GM15510 (cell line): Measurements from ENCODE around the gene ECSCR.

Experiments
- POLR2A ChIP-seq: IDR thresholded peaks from 3 replicates; pipeline ENCODE4 v1.6.1; 2011; ENCODE audit warnings: borderline replicate concordance; ENCODE audit not compliant: insufficient read length; ENCODE audit errors: extremely low read depth

ECSCR gene

DNA sequence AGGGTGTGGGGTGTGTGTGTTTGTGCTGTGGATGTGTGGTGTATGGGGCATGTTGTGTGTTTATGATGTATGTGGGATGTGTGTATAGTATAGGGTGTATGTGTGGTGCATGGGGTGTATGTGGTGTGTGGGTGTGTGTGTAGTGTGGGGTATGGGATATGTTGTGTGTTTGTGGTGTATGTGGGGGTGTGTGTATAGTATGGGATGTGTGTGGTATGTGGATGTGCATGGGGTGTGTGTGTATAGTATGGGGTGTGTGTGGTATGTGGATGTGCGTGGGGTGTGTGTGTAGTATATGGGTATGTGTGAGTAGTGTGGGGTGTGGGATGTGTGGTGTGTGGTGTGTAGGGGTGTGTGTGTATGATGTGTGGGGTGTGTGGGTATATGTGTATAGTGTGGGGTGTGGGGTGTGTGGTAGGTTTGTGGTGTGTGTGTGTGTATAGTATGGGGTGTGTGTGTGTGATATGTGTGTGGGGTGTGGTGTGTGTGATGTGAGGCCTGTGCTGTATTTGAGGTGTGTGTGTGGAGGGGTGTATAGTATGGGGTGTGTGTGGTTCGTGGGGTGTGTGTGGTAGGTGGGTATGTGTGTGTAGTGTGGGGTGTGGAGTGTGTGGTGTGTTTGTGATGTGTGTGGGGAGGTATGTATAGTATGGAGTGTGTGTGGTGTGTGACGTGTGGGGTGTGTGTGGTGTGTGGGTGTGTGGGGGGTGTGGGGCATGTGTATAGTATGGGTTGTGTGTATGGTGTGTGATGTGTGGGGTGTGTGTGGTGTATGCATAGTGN, 10.5 kb downstream of the ECSCR start:
- no peak for TF ChIP-seq POLR2A

- TF ChIP-seq POLR2A, result no peak
Observed at GRCh38 chr5:139451176-139451575, 11.4 kb downstream of the ECSCR start.

DNA sequence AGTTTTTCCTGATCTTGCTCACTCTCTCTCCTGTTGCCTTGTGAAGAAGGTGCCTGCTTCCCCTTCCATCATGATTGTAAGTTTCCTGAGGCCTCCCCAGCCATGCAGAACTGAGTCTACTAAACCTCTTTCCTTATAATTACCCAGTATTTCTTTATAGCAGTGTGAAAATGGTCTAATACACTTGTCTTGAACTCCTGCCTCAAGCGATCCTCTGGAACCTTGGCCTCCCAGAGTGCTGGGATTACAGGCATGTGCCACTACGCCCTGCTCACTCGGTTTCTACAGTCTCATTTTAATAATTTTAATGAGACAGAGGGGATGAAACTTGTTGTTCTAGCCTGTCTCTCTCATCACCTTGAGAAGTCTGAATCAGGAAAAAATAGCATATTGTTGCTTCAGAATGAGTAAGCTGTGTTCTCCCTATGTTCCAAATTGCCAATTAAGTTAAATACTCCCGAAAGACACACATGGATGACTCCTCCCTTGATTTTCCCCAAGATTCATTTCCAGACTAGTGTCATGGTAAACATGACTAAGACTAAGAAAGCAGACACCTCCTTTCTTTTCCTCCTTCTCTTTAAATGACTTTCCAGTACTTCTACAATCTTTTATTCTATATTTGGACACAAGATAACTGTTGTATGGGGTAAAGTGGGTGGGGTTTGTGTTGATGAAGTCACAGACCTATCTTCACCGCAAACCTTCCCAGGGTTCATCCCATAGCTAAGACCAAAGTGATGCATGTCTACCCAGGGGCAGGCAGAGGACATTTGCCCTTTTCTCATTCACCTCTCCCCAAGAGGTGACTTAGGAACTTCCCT, 15.4 kb downstream of the ECSCR start:
- no peak for TF ChIP-seq POLR2A

GRCh38 chr5:139445325-139446170, 17.0 kb downstream of the ECSCR start:
- no peak for TF ChIP-seq POLR2A

GRCh38 chr5:139443831-139444453, 18.6 kb downstream of the ECSCR start:
- TF ChIP-seq POLR2A, result no peak

DNA sequence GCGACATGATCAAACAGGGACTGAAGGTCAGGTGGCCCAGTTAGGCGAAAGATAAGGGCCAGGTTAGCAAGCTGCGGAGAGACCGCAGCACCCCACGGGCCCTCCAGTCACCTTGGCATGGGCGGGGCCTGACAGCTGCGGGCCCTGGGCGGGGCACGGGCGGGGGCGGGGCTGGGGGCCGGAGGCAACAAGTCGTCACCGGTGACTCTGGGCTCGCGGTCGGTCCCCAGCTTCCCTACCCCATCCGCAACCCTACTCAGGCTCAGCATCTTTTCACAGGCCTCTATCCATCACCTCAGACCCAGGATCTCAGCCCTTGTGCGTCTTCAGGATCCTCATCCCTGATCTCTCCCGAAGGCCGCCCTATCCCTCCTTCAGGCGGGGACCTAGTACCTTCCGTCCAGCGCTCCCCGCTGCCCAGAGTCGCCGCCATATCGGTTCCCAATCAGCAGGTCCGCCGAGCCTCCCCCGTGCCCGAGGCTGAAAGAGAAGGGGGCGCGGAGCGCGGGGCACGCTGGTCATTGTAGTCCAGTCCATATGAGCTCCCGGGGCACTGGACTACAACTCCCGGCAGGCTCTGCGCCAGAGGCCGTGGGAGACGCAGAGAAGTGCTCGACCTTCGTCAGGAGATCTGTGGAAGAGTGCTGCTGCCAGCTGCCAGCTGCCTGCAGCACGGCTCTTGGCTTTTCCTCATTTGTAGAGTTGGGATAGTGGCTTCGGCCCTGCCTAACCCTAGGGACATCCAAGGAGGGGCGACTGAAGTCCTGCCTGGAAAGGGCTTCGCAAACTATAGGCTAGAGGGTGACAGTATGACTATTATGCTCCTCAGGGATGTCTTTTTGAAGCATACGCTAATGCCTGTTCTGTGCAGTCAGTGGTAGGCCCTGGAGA, 23.3 kb downstream of the ECSCR start, which contains the start of gene DNAJC18:
Gene DNAJC18, minus strand, starts transcription at position 513 of the 891 bp plus-strand sequence. Its CDS starts 80 bp downstream, at position 433.
- peak; percentile 55 for TF ChIP-seq POLR2A

DNA sequence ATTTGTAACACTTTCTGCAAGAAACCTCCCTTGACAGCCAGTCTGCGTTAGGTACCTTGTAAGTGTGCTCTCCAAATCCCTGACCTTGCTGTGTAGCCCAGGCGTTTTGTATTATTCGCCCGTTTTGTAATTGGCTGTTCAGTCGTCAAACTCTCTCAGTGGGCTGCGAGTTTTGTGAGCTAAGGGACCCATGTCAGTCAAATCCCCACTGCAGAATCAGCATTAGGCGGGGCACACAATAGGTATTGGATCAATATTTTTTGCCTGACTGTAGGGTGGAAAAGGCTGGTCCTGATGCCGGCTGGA, 23.9 kb downstream of the ECSCR start:
- TF ChIP-seq POLR2A, result no peak

DNA sequence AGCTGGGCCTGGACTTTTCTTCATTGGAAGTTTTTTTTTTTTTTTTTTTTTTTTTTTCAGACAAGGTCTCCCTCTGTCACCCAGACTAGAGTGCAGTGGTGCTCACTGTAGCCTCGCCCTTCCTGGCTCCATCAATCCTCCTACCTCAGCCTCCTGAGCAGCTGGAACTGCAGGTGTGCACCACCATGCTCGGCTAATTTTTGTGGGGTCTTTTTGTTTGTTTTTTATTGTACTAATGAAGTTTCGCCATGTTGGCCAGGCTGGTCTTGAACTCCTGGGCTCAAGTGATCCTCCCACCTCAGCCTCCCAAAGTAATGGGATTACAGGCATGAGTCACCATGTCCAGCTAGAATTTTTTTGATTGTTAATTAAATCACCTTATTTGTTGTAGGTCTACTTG, 26.9 kb downstream of the ECSCR start:
- TF ChIP-seq POLR2A, result no peak

DNA sequence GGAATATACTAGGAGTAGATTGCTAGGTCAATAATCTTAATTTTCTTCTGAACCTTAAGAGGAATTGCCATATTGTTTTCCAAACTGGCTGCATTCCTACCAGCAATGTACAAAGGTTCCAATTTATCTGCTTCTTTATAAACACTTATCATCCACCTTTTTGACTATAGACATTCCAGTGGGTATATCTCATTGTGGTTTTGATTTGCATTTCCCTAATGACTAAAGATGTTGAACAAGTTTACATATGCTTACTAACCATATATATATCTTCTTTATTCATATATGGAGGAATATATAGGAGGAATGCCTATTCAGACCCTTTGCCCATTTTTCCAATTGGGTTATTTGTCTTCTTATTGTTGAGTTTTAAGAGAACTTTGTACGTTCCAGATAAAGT, 30.8 kb downstream of the ECSCR start:
- no peak for TF ChIP-seq POLR2A

DNA sequence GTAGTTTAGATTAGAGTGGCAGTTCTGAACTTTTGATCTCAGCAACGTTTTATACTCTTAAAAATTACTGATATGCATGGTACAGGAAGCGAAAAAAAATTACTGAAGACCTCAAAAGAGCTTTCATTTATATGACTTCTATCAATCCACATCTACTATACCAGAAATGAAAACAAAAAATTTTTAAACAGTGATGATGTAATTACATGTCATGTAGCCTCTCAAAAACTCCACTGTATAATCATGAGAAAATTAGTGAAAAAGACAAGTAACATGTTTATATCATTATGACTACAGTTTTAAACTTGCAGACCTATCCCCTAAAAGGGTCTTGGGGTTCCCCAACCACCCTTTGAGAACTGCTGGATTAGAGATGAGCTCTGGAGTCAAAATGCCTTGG, 32.5 kb downstream of the ECSCR start:
- no peak for TF ChIP-seq POLR2A

GRCh38 chr5:139426203-139426885, 36.2 kb downstream of the ECSCR start:
- no peak for TF ChIP-seq POLR2A

GRCh38 chr5:139425497-139425896, 37.0 kb downstream of the ECSCR start:
- TF ChIP-seq POLR2A, result no peak

GRCh38 chr5:139422307-139422893, 40.1 kb downstream of the ECSCR start:
- TF ChIP-seq POLR2A, result no peak
